ENCODE data around the gene TLR5.

The TLR5 gene

DNA sequence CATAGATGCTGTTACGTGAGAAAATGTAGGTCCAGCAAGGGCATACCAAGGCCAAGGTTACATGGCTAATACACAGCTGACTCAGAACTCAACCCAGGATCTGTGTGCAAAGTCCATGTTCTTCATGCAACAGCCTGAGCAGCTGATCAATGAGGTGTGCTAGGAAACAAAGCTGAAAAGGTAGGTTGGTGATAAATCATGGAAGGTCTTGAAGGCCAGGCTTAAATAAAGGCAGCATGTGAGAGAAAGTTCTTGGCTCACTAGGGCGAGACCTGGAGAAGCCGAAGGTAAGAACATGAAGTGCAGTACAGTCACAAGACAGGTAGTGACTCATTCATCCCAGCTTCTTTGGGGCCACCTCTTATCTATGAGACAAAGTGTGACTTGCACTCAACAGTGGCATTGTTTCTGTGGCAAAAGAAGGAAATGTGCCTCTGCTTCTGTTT, 33.4 kb downstream of the TLR5 start:
- no peak for DNase-seq

DNA sequence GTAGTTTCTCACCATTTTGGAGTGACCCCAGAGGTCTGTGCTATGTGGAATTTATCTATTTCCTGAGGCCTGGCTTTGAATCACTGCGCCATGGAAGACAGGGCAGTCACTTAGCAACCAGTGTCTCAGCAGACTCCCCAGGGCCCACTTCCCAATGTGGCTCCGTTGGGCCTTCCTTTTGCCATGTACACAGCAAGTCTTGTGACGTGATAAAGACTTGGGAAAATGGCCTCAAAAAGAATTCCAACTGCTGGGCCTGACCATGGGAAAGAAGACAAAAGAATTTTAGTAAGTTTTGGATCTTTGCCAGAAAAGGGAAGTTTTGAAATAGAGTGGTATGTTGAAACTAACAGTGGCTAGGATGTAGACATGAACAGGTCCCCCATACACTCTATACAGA, 36.2 kb downstream of the TLR5 start:
- DNase-seq, result no peak

DNA sequence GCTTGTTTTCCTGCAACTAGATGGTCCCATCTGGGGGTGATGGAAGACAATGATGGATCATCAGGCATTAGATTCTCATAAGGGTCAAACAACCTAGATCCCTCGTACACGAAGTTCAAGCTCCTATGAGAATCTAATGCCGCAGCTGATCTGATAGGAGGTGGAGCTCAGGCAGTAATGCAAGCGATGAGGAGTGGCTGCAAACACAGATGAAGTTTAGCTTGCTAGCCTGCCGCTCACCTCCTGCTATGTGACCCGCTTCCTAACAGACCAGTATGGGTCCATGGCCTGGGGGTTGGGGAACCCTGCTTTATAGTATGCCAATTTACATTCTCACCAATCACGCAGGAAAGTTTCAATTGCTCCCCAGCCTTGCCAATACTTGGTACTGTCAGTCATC, 37.5 kb downstream of the TLR5 start:
- no peak for DNase-seq

DNA sequence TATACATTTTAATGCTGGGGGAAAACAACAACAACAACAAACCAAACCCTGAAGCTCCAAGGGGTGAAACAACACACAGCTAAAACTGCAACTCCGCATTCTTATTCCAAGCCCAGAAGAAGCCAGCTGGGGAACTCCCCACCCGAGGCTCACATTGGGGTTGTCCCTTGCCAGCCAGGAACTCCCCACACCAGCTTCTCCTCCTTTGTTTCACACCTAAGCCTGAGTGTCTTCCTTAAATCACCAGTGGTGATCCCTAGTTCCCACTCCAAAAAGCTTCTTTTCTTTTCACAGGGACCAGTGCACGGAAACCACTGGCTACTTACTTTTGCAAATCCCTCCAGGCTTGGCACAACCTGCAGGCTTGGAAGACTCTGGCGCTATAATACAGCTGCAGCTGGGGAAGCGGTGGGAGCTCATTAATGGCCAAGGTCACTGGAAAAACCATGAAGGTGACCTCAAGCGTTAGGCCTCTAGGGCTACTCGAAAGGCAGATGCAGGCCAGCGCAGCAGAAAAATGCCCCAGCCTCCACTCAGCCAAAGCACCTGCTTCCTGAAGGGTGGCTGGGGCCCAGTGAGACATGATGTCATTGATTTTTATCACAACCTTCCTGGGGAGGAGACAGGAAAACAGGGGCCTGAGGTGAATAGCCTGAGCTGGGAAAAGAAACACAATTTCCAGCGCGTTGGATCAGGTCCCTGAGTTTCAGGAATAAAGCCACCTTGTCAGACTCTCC, 40.1 kb downstream of the TLR5 start:
- DNase-seq, result peak; percentile 33

DNA sequence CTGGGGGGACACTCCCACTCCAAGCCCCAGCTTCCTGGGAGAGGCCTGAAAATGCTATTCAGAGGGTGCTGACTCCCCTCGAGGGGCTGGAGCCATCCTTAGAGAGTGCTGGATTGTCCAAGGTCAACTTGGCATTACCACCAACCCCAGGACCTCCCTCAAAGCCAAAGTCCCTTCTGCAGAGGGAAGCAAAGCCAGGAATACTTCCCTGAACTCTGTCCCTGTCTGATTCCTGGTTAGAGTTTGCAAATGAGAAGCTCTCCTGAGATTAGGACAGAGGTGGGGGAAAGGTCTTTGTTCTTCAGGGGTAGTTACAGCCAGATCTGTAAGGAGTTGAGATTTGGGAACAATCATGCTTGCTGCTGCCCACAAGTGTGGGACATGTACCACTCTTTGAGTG, 45.3 kb downstream of the TLR5 start:
- no peak for DNase-seq

DNA sequence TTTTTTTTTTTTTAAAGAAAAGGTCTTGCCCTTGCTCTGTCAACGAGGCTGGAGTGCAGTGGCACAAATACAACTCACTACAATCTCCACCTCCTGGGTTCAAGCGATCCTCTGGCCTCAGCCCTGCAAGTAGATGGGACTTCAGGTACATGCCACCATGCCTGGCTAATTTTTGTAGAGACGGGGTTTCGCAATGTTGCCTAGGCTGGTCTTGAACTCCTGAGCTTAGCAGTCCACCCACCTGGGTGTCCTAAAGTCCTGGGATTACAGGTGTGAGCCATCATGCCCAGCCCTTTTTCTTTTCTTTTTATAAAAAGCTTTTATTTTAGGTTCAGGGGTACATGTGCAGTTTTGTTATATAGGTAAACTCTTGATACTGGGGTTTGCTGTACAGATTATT, 47.2 kb downstream of the TLR5 start:
- no peak for DNase-seq

DNA sequence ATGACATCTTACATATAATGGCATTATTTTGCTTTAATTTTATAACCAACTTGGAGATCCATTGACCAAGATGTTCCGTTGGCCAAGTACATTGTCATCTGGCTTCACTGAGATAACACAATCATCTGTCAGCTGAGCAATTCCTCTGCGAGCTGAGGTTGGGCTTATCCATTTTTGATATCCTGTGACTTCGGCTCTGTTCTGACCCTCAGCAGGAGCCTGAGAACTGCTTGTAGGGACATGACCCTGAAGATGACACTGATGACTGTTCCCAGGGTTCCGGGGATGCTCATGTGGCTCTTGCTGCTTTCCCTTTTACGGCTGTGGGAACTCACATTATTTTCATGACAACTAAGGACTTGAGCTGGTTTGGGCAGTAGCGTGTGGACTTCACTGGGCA, 51.2 kb downstream of the TLR5 start:
- no peak for DNase-seq

DNA sequence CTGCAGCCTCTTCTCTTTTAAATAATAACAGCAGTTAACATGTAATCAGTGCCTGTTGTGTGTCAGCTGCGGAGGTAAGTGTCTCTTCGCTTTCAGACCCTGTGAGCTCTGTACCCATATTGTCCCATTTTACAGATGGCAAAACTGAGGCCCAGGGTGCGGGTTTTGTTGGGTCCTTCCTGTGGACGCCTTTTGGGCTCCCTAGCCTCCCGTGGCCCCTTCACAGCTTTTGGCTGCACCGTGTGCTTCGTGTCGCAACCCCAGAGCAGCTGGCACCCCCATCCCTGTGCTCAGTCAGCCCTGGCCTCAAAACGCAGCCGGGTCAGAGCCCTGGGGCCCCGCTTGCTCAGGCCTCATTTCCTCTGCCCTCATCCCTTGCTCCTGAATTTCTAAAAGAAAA, 53.8 kb downstream of the TLR5 start:
- DNase-seq, result no peak

DNA sequence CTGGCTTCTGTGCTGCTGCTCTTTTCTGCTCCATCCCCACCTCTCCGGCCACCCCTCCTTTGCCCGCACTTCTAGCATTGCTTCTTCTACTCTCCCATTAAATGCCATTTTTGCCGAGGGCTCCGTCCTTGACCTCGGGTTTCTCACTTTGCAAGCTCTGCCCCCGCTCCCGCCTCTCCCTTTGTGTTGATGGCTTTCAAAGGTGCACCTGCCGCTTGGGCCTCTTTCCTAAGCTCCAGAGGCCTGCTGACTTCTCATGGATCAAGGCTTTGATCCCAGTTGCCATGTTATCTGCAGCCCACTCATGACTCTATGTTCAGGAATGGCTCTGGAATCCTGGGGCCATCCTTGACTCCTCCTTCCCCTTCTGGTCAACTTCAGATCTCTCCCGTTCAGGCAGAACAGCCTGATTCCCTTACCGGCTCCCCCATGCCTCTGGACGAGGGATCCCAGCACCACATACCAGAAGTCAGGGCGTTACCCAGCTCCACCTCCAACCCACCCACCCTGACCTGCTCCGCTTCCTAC, 54.3 kb downstream of the TLR5 start:
- DNase-seq, result no peak

DNA sequence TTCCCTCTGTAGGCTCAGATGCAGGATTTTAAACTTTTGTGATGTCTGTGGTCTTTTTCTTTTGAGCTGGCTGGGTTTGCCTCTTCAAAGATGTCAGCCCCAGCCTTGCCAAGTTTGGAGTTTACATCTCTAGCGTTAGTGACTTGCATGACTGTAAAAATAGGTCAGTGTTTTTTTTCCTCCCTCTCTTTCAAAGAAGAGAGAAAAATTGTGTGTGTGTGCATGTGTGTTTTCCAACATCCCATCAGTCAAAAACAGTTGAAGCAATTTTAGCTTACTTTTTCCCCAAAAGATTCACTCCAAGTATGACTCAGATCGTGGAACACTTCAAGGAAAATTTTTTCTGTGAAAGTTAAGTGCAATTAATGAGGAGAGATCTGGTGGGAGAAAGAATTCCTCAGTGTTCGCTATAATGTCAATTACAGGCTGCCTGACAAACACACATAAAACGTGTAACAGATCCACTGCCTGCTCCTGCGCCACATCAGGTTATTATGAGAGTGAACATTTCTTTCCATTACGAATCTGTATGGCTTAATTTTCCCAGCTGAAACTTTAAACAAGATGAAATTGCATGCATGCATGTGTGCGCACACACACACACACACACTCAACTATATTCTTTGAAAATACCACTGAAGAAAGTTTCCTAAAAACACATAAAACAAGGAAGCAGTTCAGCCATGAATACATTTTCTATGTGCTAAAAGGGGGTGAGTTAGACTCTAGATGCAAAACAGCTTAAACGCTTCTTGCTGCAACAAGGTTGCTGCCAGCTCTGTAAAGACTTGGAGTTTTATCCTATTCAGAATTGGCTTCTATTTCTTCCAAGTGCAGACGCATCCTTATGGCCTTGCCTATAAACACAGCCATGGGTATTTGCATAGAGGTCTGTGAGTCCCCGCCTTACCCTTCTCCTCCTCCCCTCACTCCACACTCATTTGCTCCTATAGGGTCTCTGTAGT, 55.5 kb downstream of the TLR5 start:
- DNase-seq, result no peak

DNA sequence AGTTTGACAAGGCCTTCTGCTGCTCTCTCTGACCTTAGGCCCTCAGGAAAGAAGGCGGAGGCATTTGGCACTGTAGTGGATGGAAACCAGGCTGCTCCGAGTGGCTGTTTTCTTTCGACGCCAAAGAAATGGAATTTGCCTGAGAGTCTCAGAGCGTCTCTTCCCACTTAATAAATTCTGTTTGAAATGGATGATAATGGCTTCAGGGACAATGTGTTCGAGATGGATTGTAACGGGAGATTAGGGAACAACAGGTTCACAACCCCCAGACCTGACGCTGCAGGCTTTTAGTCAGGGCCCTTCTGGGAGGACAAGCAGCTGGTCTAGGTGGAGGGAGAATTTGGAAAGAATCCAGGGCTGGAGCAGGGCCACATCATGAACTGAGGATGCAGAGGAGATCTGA, 58.6 kb downstream of the TLR5 start:
- peak; percentile 57 for DNase-seq

DNA sequence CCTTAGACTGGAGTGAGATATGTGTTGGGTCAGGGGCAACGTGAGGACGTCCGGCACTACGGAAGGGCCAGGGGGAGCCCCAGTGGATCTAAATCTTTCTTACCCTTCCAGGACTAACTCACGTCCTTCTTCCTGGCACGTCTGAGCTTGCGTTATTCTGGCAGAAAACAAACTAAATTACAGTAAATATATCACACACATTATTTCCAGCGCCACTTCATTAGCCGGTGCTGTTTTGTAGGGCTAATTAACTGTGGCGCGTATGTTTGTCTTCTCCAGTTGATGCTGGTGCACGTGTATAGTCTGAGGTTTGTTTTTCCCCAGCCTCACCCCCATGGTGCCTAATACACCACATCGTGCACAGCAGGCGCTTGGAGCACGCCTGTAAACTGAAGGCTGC, 59.2 kb downstream of the TLR5 start:
- DNase-seq, result peak; percentile 90

DNA sequence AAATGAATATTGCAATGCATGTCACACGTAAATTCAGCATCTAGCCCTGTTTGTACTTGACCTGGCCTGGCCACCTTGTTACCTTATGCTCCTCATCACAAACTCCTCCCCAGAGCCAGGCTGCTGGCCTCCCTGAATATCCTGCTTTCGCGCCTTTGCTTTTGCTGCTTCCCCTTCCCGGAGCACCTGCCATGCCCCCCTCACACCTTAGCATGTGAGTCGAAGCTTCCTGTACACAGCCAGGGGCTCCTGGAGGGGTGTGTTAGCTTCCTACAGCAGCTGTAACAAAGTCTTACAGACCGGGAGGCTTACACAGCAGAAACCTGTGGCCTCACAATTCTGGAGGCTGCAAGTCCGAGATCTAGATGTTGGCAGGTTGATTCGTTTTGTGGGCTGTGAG, 60.1 kb downstream of the TLR5 start:
- DNase-seq, result no peak

DNA sequence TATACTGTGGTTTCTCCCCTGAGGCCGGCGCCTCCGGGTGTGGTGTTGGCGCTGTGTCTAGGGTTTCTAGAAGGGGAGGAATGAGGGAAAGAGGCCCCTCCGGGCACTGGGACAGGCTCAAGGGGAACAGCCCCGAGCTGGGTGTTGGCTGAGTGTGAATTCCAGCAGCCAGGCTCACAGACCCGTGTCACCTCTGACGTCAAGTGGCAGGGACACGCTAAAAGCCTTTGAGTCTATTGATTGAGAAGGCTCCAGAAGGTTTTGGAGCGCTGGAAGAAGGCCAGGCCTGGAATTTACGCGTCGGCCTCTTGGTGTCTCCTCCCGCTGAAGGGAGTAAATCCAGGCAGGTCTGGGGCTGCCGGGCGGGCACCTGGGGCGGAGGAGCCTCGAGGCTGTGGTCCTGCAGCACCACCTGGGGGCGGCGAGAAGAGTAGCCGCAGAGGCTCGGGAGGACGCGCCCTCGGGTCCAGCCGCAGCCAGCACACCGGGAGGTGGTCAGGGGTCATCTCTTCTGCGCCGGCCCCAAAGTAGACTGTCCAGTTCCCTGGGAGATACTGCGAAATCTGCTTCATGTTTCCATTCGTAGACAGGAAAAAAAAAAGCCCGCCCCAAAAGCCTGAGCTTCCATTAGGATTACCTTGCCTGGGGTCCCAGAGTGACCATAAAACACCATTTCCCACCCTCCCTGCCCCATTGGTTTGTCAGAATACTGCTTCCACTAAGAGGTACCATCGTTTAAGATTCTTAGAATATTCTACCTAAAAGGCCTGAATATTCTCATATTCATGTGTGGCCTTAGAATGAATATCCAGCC, 61.7 kb downstream of the TLR5 start:
- peak; percentile 97 for DNase-seq

DNA sequence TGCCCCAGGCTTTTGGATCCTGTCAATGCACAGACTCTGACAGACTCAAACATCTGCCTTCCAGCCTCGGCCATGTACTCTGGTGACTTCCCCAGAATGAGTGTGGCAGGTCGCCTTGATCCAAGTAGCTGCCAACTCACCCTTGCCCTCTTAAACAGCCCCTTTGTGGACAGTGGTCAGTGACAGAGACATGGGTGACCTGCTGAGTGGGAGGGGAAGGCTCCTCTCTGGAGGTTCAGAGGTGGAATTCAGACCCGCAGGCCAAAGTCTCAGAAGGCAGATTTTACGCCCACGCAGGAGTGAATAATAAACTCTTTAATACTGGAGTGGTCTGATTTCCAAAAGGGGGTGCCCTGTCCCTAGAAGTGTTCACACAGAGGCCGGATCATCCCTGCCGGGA, 63.5 kb downstream of the TLR5 start:
- DNase-seq, result no peak

DNA sequence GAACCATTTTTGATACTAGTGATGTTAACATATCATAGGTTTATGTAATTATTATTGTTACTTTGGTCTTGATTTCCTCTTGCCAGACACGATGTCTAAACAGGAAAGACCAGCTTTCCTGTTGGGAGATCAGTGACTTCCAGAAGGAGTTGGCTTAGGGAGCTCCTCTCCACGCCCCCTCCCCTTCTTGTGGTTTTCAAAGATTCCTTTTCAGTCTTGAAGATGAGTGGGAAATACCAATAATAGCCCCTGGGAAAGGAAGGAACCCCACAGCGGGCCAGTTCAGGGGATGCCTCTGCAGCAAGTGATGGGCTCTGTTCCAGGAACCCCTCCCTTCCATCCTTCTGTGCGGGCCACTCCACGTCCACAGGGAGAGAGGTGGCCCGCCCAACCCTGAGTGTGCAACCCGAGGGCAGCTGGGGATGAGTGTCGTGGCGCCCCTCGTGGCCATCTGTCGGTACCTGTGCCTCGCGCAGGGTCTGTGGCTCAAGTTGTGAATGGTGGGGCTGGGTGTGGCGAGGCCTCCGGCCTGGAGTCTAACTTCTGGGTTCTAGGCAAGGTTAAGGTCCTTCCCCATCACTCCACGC, 65.7 kb downstream of the TLR5 start:
- DNase-seq, result no peak

DNA sequence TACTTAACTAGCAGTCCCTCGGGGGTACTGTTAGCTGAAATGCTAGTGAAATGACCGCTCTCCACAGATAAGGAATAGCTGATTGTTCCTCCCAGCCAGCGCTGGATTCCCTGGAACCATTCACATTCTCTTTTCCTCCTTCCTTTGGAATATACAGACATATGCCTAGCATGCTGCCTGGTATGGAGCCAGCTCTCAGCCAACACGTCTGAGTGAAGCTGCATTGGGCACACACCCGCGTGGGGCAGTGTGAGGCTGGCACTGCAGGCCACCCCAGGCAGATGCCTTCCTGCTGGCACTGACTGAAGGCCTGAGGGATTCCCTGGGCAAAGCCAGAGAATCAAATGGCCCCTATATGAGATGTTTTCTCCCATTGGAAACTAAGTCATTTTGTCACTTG, 66.7 kb downstream of the TLR5 start:
- DNase-seq, result no peak

DNA sequence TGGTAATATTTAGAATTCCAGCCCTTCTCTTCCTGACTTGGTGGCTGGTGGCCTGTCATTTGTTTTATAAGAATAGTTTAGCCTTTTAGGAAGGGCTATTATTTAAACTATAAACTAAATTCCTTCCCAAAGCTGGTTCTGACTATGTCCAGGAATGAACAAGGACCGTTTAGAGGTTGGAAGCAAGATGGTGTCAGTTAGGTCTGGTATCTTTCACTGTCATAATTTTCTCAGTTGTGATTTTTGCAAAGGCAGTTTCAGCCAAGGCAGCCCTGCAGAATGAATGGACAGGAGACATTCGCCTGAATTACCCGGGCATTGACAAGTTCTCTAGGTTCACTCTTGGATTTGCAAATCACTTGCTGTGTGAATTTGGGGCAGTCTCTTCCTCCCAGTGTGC, 67.2 kb downstream of the TLR5 start:
- no peak for DNase-seq

DNA sequence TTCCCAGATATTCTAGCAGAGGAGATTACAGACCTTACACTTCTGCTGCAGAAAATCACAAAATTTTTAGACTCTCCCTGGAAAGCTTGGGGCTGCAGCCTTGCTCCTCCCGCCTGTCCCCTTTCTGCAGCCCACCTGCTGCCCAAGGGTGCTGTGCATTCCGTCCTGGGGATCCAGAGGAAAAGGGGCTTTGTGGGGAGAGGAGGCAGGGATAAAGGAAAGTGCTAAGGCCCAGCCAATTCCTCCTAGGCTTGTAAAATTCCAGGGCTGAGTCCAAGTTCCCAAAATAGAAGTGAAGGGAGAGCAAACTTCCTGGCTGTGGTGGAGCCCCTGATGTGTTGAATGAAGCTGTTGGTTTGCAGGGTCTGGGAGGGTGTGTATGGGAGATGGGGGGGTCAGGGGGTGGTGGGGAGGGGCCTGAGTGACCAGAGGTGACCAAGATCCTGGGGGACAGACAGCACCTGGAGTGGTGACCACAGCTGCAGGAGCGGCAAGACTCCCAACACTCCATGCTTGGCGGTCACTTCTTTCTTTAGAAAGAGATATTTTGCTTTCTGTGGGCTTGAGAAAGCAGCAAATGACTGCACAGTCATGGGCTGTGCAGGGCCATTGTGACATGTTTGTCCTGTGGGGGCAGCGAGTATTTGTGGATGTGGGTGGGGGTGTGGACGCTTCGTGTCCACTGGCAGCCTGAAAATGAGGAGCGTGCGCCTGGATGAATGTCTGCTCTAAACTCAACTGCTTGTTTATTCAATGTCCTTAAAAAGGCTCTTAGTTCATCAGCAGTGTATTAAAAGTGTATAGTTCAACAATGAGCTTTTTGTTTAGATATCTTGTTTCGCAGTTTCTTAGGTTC, 68.4 kb downstream of the TLR5 start:
- DNase-seq, result peak; percentile 15

DNA sequence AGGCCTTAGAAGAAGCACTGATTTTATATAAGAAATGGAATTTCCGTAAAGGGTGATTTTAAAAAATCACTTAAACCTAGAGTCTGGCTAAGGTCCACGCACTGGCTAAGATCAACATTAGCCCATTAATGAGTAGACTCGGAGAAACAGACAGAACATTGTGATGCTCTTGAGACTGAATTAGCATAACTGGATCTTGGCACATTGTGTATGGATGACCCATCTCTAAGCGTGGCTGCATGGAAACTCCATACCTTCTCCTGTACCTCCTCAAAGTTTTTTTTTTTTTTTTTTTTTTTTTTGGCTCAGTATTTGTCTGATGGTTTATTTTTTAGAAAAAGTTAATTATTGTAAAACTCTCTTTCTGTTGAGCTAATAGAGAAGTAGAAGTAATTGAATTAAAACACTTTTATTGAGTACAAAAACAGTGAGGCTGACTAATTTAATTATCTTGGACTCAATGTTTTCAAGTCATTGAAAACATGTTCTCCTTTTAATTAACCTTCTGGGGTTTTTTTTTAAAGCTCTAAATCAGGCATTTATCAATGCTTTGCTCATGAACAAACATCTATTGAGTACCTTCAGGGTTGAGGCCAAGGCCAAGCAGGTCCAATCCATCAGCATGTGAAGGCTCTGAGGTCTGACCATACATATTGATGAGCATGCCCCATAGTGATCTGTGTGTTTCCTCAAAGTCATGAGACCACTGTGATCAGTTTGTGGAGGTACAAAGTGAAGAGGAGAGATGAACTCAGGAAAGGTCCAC, 74.0 kb downstream of the TLR5 start:
- DNase-seq, result no peak

DNA sequence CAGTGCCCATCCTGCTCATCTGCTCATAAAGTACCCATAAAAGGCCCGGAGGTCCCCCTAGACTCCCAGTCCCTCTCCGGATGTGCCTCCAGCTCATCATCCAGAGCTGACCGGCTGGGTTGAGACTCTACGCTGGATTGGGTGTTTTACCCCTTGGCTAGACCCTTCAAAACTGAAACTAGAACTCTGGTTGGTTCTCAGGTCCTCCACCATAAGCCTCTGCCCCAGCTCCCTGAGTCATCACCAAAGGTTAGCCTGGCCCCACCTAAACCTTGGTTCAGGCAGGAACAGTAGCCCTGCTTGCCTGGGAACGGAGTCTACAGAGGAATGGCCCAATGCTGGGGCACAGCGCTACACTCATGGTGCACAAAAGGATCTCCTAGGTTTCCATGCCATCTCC, 75.1 kb downstream of the TLR5 start:
- DNase-seq, result no peak
